ENCODE data around the gene NPR1. TPM values are rescaled to one million over a fixed set of nuclear protein-coding genes. Genes with fewer than 3 reads are reported as not detected.

The NPR1 gene
- total RNA-seq, 4 donors from 2014 or later = 87.3 to 203 (median 120) TPM

GRCh38 chr1:153728305-153729066, 50.0 kb downstream of the NPR1 start:
- no peak for TF ChIP-seq CTCF (IDR thresholded peaks at IDR 0.05)
- ATAC-seq (ENCODE audit: low FRiP score) (peak; percentile 37), DNase-seq (ENCODE audit: low spot score) (no peak)

GRCh38 chr1:153730468-153730988, 52.0 kb downstream of the NPR1 start:
- ATAC-seq (ENCODE audit: low FRiP score) (no peak), DNase-seq (ENCODE audit: low spot score) (no peak)
- no peak for TF ChIP-seq CTCF (IDR thresholded peaks at IDR 0.05)

- no peak for TF ChIP-seq CTCF (IDR thresholded peaks at IDR 0.05)
- DNase-seq (ENCODE audit: low spot score) (no peak), ATAC-seq (ENCODE audit: low FRiP score) (no peak)
Observed at GRCh38 chr1:153733970-153734369, 55.5 kb downstream of the NPR1 start.

- DNase-seq (ENCODE audit: low spot score) (no peak), ATAC-seq (ENCODE audit: low FRiP score) (no peak)
- TF ChIP-seq CTCF (IDR thresholded peaks at IDR 0.05) = no peak
Observed at GRCh38 chr1:153734396-153735089, 56.1 kb downstream of the NPR1 start.

GRCh38 chr1:153735090-153735420, 56.6 kb downstream of the NPR1 start:
- DNase-seq (ENCODE audit: low spot score) (no peak), ATAC-seq (ENCODE audit: low FRiP score) (no peak)
- TF ChIP-seq CTCF (IDR thresholded peaks at IDR 0.05) = no peak

GRCh38 chr1:153741986-153742385, 63.5 kb downstream of the NPR1 start:
- TF ChIP-seq CTCF (IDR thresholded peaks at IDR 0.05) = no peak
- ATAC-seq (ENCODE audit: low FRiP score) (no peak), DNase-seq (ENCODE audit: low spot score) (no peak)

All from omental fat pad (tissue), 4 donors.